Spinal cord (tissue), 10 donors: ENCODE measurements around the gene TIAM2. TPM values are rescaled to one million over a fixed set of nuclear protein-coding genes. Genes with fewer than 3 reads are reported as not detected.

ENCODE experiments used
- DNase-seq, 6 donors: peaks; one replicate each; pipeline versions ENCODE4 v3.0.0 to v3.0.0-alpha.2; 2013 to 2015; ENCODE audit warnings: low spot score in 6 of 6, low read depth in 4 of 6
- H3K27ac ChIP-seq: one replicate; pipeline ENCODE4 v1.5.1; 2013; ENCODE audit warnings: low read depth, low read length, control low read depth
- H3K27me3 ChIP-seq: one replicate; pipeline ENCODE4 v1.6.1; 2013; ENCODE audit warnings: low read length; ENCODE audit not compliant: control insufficient read depth, insufficient read depth
- H3K36me3 ChIP-seq: one replicate; pipeline ENCODE4 v1.6.1; 2013; ENCODE audit warnings: low read length; ENCODE audit not compliant: control insufficient read depth, insufficient read depth
- H3K4me1 ChIP-seq: one replicate; pipeline ENCODE4 v1.6.1; 2013; ENCODE audit warnings: low read length; ENCODE audit not compliant: control insufficient read depth, insufficient read depth
- H3K4me3 ChIP-seq: one replicate; pipeline ENCODE4 v1.5.1; 2013; ENCODE audit warnings: low read depth, low read length, control low read depth
- H3K9me3 ChIP-seq: one replicate; pipeline ENCODE4 v1.6.1; 2013; ENCODE audit warnings: low read length; ENCODE audit not compliant: control insufficient read depth, insufficient read depth
- WGBS: methylation state at CpG from one replicate; pipeline ENCODE4 v1.1.5; 2013; ENCODE audit warnings: missing lambda C conversion rate; ENCODE audit not compliant: insufficient coverage; 5-methylcytosine and 5-hydroxymethylcytosine counted together
- polyA plus RNA-seq, 2 donors: library from polyadenylated mRNA; unstranded; fragments of 120-200 nt; gene quantifications; one replicate each; pipeline ENCODE4 v1.2.1, GENCODE V29; 2013; ENCODE audit not compliant: insufficient read length in 2 of 2
- total RNA-seq, 2 donors: library from RNA; depleted of rRNA in 1 of 2; stranded (reverse); fragments of 120-200 nt in 1 of 2; fragments of >200 nt in 1 of 2; gene quantifications; one replicate each; pipeline versions ENCODE4 v1.2.3 to v1.2.4, GENCODE V29; 2013 to 2014
- donor health status: healthy.

Gene TIAM2
- total and polyA plus RNA-seq, 4 donors = 15.6 to 25.7 (median 19.5) TPM

- no peak overlapping the region for H3K4me3 ChIP-seq
- peaks cover 5% of the 10 kb centered on the region for H3K27me3 ChIP-seq
- no peaks in the 10 kb centered on the region for H3K4me1 ChIP-seq
- DNase-seq = no peak
- no peaks in the 10 kb centered on the region for H3K36me3 ChIP-seq
- H3K27ac ChIP-seq = no peak overlapping the region
- 83% methylated on average over 1 of the region's 4 CpGs for WGBS
- no peaks in the 10 kb centered on the region for H3K9me3 ChIP-seq
These were observed 6.8 kb downstream of the TIAM2 start for GRCh38 chr6:155001934-155002333.

GRCh38 chr6:155003476-155003875 is 8.4 kb downstream of the TIAM2 start:
- Histone ChIP-seq H3K36me3 (no peaks in the 10 kb centered on the region), H3K4me3 (no peak overlapping the region), H3K4me1 (no peaks in the 10 kb centered on the region), H3K27me3 (no peaks in the 10 kb centered on the region), H3K27ac (no peak overlapping the region), H3K9me3 (no peaks in the 10 kb centered on the region)
- WGBS = 60% methylated on average over 3 of the region's 7 CpGs
- DNase-seq = peak in 1 of 6 donors; percentile 22

GRCh38 chr6:155004017-155004416 is 8.9 kb downstream of the TIAM2 start:
- no peak for DNase-seq
- Histone ChIP-seq H3K27ac (no peak overlapping the region), H3K9me3 (no peaks in the 10 kb centered on the region), H3K4me1 (no peaks in the 10 kb centered on the region), H3K27me3 (no peaks in the 10 kb centered on the region), H3K36me3 (no peaks in the 10 kb centered on the region), H3K4me3 (no peak overlapping the region)
- 76% methylated on average over 3 of the region's 3 CpGs for WGBS

- H3K4me3 ChIP-seq = no peak overlapping the region
- H3K27me3 ChIP-seq = no peaks in the 10 kb centered on the region
- no peak for DNase-seq
- 98% methylated on average over 5 of the region's 10 CpGs for WGBS
- no peaks in the 10 kb centered on the region for H3K9me3 ChIP-seq
- no peaks in the 10 kb centered on the region for H3K36me3 ChIP-seq
- no peaks in the 10 kb centered on the region for H3K4me1 ChIP-seq
- no peak overlapping the region for H3K27ac ChIP-seq
These were observed 9.7 kb downstream of the TIAM2 start for GRCh38 chr6:155004576-155005372.

GRCh38 chr6:155008625-155009024 is 13.5 kb downstream of the TIAM2 start:
- Histone ChIP-seq H3K9me3 (no peaks in the 10 kb centered on the region), H3K27me3 (peaks cover 2% of the 10 kb centered on the region), H3K36me3 (no peaks in the 10 kb centered on the region), H3K4me3 (no peak overlapping the region), H3K27ac (no peak overlapping the region), H3K4me1 (no peaks in the 10 kb centered on the region)
- no peak for DNase-seq
- WGBS = 80% methylated on average over 2 of the region's 3 CpGs

- 95% methylated on average over 3 of the region's 6 CpGs for WGBS
- Histone ChIP-seq H3K4me3 (no peak overlapping the region), H3K27me3 (peaks cover 2% of the 10 kb centered on the region), H3K27ac (no peak overlapping the region), H3K4me1 (no peaks in the 10 kb centered on the region), H3K36me3 (no peaks in the 10 kb centered on the region), H3K9me3 (no peaks in the 10 kb centered on the region)
- no peak for DNase-seq
These were observed 15.8 kb downstream of the TIAM2 start for GRCh38 chr6:155010940-155011339.

GRCh38 chr6:155011809-155012291 is 16.7 kb downstream of the TIAM2 start:
- no peak overlapping the region for H3K4me3 ChIP-seq
- H3K36me3 ChIP-seq = no peaks in the 10 kb centered on the region
- peaks cover 2% of the 10 kb centered on the region for H3K27me3 ChIP-seq
- H3K27ac ChIP-seq = no peak overlapping the region
- H3K9me3 ChIP-seq = no peaks in the 10 kb centered on the region
- peak in 1 of 6 donors; percentile 94 for DNase-seq
- no peaks in the 10 kb centered on the region for H3K4me1 ChIP-seq
- WGBS = 14% methylated on average over 1 of the region's 5 CpGs

- no peaks in the 10 kb centered on the region for H3K36me3 ChIP-seq
- no peak overlapping the region for H3K4me3 ChIP-seq
- 33% methylated on average over 1 of the region's 4 CpGs for WGBS
- H3K27ac ChIP-seq = no peak overlapping the region
- no peaks in the 10 kb centered on the region for H3K4me1 ChIP-seq
- H3K9me3 ChIP-seq = no peaks in the 10 kb centered on the region
- DNase-seq = peak in 2 of 6 donors; percentile 70 to 95
- H3K27me3 ChIP-seq = peaks cover 2% of the 10 kb centered on the region
These were observed 18.4 kb downstream of the TIAM2 start for GRCh38 chr6:155013457-155013876.

- no peak overlapping the region for H3K27ac ChIP-seq
- no peaks in the 10 kb centered on the region for H3K4me1 ChIP-seq
- no CpG with 5 or more reads among the region's 1 CpG for WGBS
- H3K36me3 ChIP-seq = no peaks in the 10 kb centered on the region
- no peaks in the 10 kb centered on the region for H3K9me3 ChIP-seq
- no peak overlapping the region for H3K4me3 ChIP-seq
- H3K27me3 ChIP-seq = peaks cover 2% of the 10 kb centered on the region
- no peak for DNase-seq
These were observed 19.0 kb downstream of the TIAM2 start for GRCh38 chr6:155014137-155014536.

GRCh38 chr6:155014670-155015300 is 19.7 kb downstream of the TIAM2 start:
- no peak for DNase-seq
- Histone ChIP-seq H3K36me3 (no peaks in the 10 kb centered on the region), H3K4me3 (no peak overlapping the region), H3K9me3 (no peaks in the 10 kb centered on the region), H3K27ac (no peak overlapping the region), H3K27me3 (peaks cover 2% of the 10 kb centered on the region), H3K4me1 (no peaks in the 10 kb centered on the region)
- 87% methylated on average over 3 of the region's 3 CpGs for whole genome bisulfite sequencing
